ENCODE measurements around the gene GDPD4.

GDPD4 gene

DNA sequence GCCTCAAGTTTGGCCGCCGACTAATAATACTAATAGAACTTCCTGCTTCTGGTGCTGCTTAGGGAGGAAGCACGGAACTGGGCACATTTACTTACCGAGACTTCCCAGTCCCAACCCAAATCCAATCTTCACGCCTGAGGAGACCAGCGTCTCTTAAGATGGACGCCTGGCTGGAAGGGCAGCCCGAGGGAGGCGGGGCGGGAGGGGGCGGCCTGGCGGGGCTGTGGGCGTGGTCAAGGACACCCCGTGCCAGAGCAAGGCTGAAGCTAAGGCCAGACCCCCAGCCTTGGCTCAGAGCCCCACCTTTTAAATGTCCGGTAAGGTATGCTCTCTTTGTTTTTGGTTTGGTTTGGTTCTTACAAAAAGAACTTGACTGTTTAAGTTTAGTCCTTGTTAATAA lies at the start of gene GDPD4:
Gene GDPD4, minus strand, starts transcription at position 177 of the 400 bp plus-strand sequence. CDS start 16,549 bp downstream, outside the sequence.
- no peak for TF ChIP-seq CTCF (IDR thresholded peaks at IDR 0.05; ENCODE audit: borderline replicate concordance, control extremely low read depth, extremely low read depth, insufficient read depth, missing control alignments)
- DNase-seq (ENCODE audit: low spot score) = no peak
- in situ Hi-C loops (cut with MboI; ENCODE audit: low sequenced_read_pairs, unreplicated experiment) = no loop called here

DNA sequence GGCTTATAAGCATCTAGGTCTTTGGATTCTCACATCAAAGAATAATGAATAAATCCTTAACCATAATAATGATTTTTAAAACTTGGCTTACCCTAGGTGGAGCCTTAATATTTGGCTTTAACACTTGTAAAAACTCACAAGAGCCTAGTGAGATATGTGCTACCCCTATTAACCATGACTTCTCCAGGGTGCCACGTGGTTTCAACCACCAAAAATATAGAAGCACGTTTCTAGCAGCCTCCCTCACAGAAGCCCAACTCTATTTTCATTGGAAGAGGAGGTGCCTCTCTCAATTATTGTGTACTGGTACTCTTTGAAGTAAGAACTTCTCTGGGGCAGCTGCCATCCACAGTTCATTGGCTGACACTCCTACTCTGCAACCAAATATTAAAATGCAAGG lies 46.5 kb upstream of the GDPD4 start:
- DNase-seq (ENCODE audit: low spot score) = no peak
- in situ Hi-C loops (cut with MboI; ENCODE audit: low sequenced_read_pairs, unreplicated experiment) = no loop called here
- TF ChIP-seq CTCF (IDR thresholded peaks at IDR 0.05; ENCODE audit: borderline replicate concordance, control extremely low read depth, extremely low read depth, insufficient read depth, missing control alignments) = no peak

GRCh38 chr11:77346906-77347603 lies 45.6 kb upstream of the GDPD4 start:
- TF ChIP-seq CTCF (IDR thresholded peaks at IDR 0.05; ENCODE audit: borderline replicate concordance, control extremely low read depth, extremely low read depth, insufficient read depth, missing control alignments) = no peak
- no peak for DNase-seq (ENCODE audit: low spot score)
- in situ Hi-C loops (cut with MboI; ENCODE audit: low sequenced_read_pairs, unreplicated experiment) = no loop called here

GRCh38 chr11:77345621-77346020 lies 44.1 kb upstream of the GDPD4 start:
- TF ChIP-seq CTCF (IDR thresholded peaks at IDR 0.05; ENCODE audit: borderline replicate concordance, control extremely low read depth, extremely low read depth, insufficient read depth, missing control alignments) = no peak
- no peak for DNase-seq (ENCODE audit: low spot score)
- in situ Hi-C loops (cut with MboI; ENCODE audit: low sequenced_read_pairs, unreplicated experiment) = no loop called here

DNA sequence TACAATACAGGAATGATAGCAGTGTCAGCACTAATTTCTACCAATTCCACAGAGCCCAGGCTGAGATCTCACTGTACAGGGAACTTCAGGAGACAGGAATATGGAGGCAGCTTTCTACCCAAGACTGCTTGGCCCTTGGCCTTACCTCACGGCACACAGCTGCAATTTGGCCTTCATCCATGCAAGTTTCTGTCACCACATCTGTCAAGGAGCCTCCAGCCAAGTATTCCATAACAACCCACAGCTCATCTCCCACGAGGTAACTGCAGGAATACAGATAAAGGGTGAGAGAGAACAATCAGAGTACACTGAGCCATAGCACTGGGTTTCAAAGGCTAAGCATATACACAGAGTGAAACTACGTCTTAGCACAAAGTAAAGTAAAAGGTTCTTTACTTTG lies 39.0 kb upstream of the GDPD4 start:
- TF ChIP-seq CTCF (IDR thresholded peaks at IDR 0.05; ENCODE audit: borderline replicate concordance, control extremely low read depth, extremely low read depth, insufficient read depth, missing control alignments) = no peak
- DNase-seq (ENCODE audit: low spot score) = no peak
- in situ Hi-C loops (cut with MboI; ENCODE audit: low sequenced_read_pairs, unreplicated experiment) = no loop called here

- no peak for TF ChIP-seq CTCF (IDR thresholded peaks at IDR 0.05; ENCODE audit: borderline replicate concordance, control extremely low read depth, extremely low read depth, insufficient read depth, missing control alignments)
- no peak for DNase-seq (ENCODE audit: low spot score)
- in situ Hi-C loops (cut with MboI; ENCODE audit: low sequenced_read_pairs, unreplicated experiment) = no loop called here
Observed at GRCh38 chr11:77332259-77332658, 30.8 kb upstream of the GDPD4 start.
